Muscle layer of colon (tissue), 2 donors: ENCODE results near the gene SPINK5.

ENCODE experiments used
- H3K27ac ChIP-seq: one replicate; pipeline ENCODE4 v1.7.0; 2013; ENCODE audit warnings: low read depth, mild to moderate bottlenecking, low read length, moderate library complexity
- H3K27me3 ChIP-seq, 2 donors: one replicate each; pipeline ENCODE4 v1.7.0; 2013; ENCODE audit warnings: low read length in 2 of 2, mild to moderate bottlenecking in 2 of 2; ENCODE audit not compliant: insufficient read depth in 2 of 2, control insufficient read depth in 1 of 2
- H3K36me3 ChIP-seq: one replicate; pipeline ENCODE4 v1.7.0; 2013; ENCODE audit warnings: mild to moderate bottlenecking, low read length; ENCODE audit not compliant: insufficient read depth
- H3K4me1 ChIP-seq: one replicate; pipeline ENCODE4 v1.7.0; 2013; ENCODE audit warnings: mild to moderate bottlenecking, low read length; ENCODE audit not compliant: insufficient read depth
- H3K4me3 ChIP-seq, 2 donors: one replicate each; pipeline ENCODE4 v1.7.0; 2013; ENCODE audit warnings: low read length in 2 of 2, low read depth in 1 of 2, mild to moderate bottlenecking in 1 of 2, moderate library complexity in 1 of 2
- H3K9ac ChIP-seq: one replicate; pipeline ENCODE4 v1.7.0; 2013; ENCODE audit warnings: low read length
- H3K9me3 ChIP-seq: one replicate; pipeline ENCODE4 v1.7.0; 2013; ENCODE audit warnings: mild to moderate bottlenecking, low read length
- donor health status: abdominal sarcoma.
- donor health status: Adenocarcinoma of cecum.

Gene SPINK5

GRCh38 chr5:148152781-148153180, 89.0 kb downstream of the SPINK5 start:
- Histone ChIP-seq H3K9ac (no peak overlapping the region), H3K4me1 (no peaks in the 10 kb centered on the region), H3K27me3 (no peaks in the 10 kb centered on the region), H3K27ac (no peak overlapping the region), H3K4me3 (no peak overlapping the region), H3K9me3 (no peaks in the 10 kb centered on the region), H3K36me3 (no peaks in the 10 kb centered on the region)

- no peak overlapping the region for H3K27ac ChIP-seq
- no peaks in the 10 kb centered on the region for H3K27me3 ChIP-seq
- no peak overlapping the region for H3K4me3 ChIP-seq
- no peaks in the 10 kb centered on the region for H3K36me3 ChIP-seq
- no peaks in the 10 kb centered on the region for H3K9me3 ChIP-seq
- H3K9ac ChIP-seq: no peak overlapping the region
- no peaks in the 10 kb centered on the region for H3K4me1 ChIP-seq
Measured at GRCh38 chr5:148156609-148157008, 92.8 kb downstream of the SPINK5 start.

GRCh38 chr5:148162038-148162437, 98.3 kb downstream of the SPINK5 start:
- Histone ChIP-seq H3K27me3 (no peaks in the 10 kb centered on the region), H3K9ac (no peak overlapping the region), H3K36me3 (no peaks in the 10 kb centered on the region), H3K9me3 (no peaks in the 10 kb centered on the region), H3K27ac (no peak overlapping the region), H3K4me3 (no peak overlapping the region), H3K4me1 (no peaks in the 10 kb centered on the region)

- H3K9ac ChIP-seq: no peak overlapping the region
Measured at GRCh38 chr5:148163345-148163744, 99.6 kb downstream of the SPINK5 start.

GRCh38 chr5:148166550-148167283, 102.9 kb downstream of the SPINK5 start:
- no peak overlapping the region for H3K4me3 ChIP-seq
- H3K27me3 ChIP-seq: no peaks in the 10 kb centered on the region
- H3K27ac ChIP-seq: no peak overlapping the region
- no peaks in the 10 kb centered on the region for H3K9me3 ChIP-seq
- H3K4me1 ChIP-seq: no peaks in the 10 kb centered on the region
- no peaks in the 10 kb centered on the region for H3K36me3 ChIP-seq
- no peak overlapping the region for H3K9ac ChIP-seq

More at GRCh38 chr5:148163345-148163744, 99.6 kb downstream of the SPINK5 start:
- Histone ChIP-seq H3K27me3 (no peaks in the 10 kb centered on the region), H3K9me3 (no peaks in the 10 kb centered on the region), H3K27ac (no peak overlapping the region), H3K4me3 (no peak overlapping the region), H3K4me1 (no peaks in the 10 kb centered on the region), H3K36me3 (no peaks in the 10 kb centered on the region)

- H3K4me1 ChIP-seq: no peaks in the 10 kb centered on the region
- no peak within 1 kb of the TSS for H3K27ac ChIP-seq
- no peak within 1 kb of the TSS for H3K4me3 ChIP-seq
- H3K9ac ChIP-seq: no peak within 1 kb of the TSS
- H3K9me3 ChIP-seq: no peaks in the 10 kb centered on the region
- H3K27me3 ChIP-seq: no peaks in the 10 kb centered on the region
- H3K36me3 ChIP-seq: no peaks in the 10 kb centered on the region
Measured at GRCh38 chr5:148168246-148168645, 104.5 kb downstream of the SPINK5 start, which contains the start of gene SPINK14. TSS of gene SPINK14 (plus strand) at chr5:148168546. CDS start at chr5:148169733, 1,187 bp downstream.

GRCh38 chr5:148172377-148172776, 108.6 kb downstream of the SPINK5 start:
- Histone ChIP-seq H3K36me3 (no peaks in the 10 kb centered on the region), H3K9ac (no peak overlapping the region), H3K27ac (no peak overlapping the region), H3K4me3 (no peak overlapping the region), H3K4me1 (no peaks in the 10 kb centered on the region), H3K27me3 (no peaks in the 10 kb centered on the region), H3K9me3 (no peaks in the 10 kb centered on the region)

- no peaks in the 10 kb centered on the region for H3K4me1 ChIP-seq
- H3K9me3 ChIP-seq: no peaks in the 10 kb centered on the region
- no peak overlapping the region for H3K27ac ChIP-seq
- H3K4me3 ChIP-seq: no peak overlapping the region
- H3K9ac ChIP-seq: no peak overlapping the region
- no peaks in the 10 kb centered on the region for H3K27me3 ChIP-seq
- H3K36me3 ChIP-seq: no peaks in the 10 kb centered on the region
Measured at GRCh38 chr5:148176480-148176879, 112.7 kb downstream of the SPINK5 start.

GRCh38 chr5:148177207-148177606, 113.4 kb downstream of the SPINK5 start:
- Histone ChIP-seq H3K9me3 (no peaks in the 10 kb centered on the region), H3K27me3 (no peaks in the 10 kb centered on the region), H3K27ac (no peak overlapping the region), H3K4me3 (no peak overlapping the region), H3K9ac (no peak overlapping the region), H3K36me3 (no peaks in the 10 kb centered on the region), H3K4me1 (no peaks in the 10 kb centered on the region)

GRCh38 chr5:148179234-148179824, 115.5 kb downstream of the SPINK5 start:
- no peak overlapping the region for H3K9ac ChIP-seq
- H3K4me3 ChIP-seq: no peak overlapping the region

GRCh38 chr5:148186248-148187003, 122.6 kb downstream of the SPINK5 start:
- Histone ChIP-seq H3K27me3 (no peaks in the 10 kb centered on the region), H3K4me1 (peaks cover 4% of the 10 kb centered on the region), H3K4me3 (no peak overlapping the region), H3K36me3 (no peaks in the 10 kb centered on the region), H3K9ac (no peak overlapping the region), H3K27ac (no peak overlapping the region), H3K9me3 (no peaks in the 10 kb centered on the region)

More at GRCh38 chr5:148179234-148179824, 115.5 kb downstream of the SPINK5 start:
- Histone ChIP-seq H3K27ac (no peak overlapping the region), H3K27me3 (no peaks in the 10 kb centered on the region), H3K36me3 (no peaks in the 10 kb centered on the region), H3K4me1 (no peaks in the 10 kb centered on the region), H3K9me3 (no peaks in the 10 kb centered on the region)
